Ramos (cell line): ENCODE data around the gene PEF1.
"Not testable (repeated sequence)": the region's sequence is repeated elsewhere in the genome, so short reads cannot be mapped to it uniquely, and the experiment has no call there.

Experiments used
- in situ Hi-C: fragments of 300-500 bp; cut with MboI; formaldehyde crosslinking; loops from one replicate; pipeline ENCODE4 v1.14.3; 2022; ENCODE audit warnings: low sequenced_read_pairs; ENCODE audit not compliant: unreplicated experiment

Gene PEF1

GRCh38 chr1:31591425-31592093 is 53.1 kb downstream of the PEF1 start:
- in situ Hi-C loops = no loop called here

DNA sequence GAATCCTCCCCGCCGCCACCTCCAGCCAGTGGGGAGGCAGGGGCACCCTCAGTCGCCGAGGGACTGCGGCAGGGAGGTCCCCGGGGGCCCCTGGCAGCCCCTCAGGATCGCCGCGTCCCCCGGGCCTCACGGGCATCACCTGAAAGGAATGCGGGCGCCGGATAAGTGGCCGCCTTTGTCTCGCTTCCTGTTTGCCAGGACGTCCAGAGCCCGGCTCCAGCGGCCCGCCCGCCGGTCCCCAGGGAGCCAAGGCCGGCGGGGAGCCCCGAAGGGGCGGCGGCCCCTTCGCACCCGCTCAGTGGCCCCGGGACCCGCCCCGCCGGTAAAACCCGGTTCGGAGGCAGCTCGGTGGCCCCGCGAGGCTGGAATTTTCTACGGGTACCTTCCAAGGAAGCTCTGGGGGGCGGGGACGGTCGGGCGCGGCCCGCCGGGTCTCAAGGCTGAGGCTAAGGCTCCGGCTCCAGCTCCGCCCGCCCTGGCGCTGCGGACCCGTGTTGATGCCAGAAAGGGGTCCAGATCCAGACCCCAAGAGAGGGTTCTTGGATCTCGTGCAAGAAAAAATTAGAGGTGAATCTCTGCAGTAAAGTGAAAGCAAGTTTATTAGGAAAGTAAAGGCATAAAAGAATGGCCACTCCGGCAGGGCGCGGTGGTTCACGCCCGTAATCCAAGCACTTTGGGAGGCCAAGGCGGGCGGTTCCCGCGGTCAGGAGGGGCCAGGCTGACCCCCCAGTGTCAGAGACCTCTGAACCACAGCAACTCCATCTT is 55.7 kb downstream of the PEF1 start:
- in situ Hi-C loops = no loop called here

GRCh38 chr1:31587720-31588423 is 56.8 kb downstream of the PEF1 start:
- in situ Hi-C loops = no loop called here

GRCh38 chr1:31587328-31587699 is 57.4 kb downstream of the PEF1 start:
- in situ Hi-C loops = not testable (repeated sequence)

DNA sequence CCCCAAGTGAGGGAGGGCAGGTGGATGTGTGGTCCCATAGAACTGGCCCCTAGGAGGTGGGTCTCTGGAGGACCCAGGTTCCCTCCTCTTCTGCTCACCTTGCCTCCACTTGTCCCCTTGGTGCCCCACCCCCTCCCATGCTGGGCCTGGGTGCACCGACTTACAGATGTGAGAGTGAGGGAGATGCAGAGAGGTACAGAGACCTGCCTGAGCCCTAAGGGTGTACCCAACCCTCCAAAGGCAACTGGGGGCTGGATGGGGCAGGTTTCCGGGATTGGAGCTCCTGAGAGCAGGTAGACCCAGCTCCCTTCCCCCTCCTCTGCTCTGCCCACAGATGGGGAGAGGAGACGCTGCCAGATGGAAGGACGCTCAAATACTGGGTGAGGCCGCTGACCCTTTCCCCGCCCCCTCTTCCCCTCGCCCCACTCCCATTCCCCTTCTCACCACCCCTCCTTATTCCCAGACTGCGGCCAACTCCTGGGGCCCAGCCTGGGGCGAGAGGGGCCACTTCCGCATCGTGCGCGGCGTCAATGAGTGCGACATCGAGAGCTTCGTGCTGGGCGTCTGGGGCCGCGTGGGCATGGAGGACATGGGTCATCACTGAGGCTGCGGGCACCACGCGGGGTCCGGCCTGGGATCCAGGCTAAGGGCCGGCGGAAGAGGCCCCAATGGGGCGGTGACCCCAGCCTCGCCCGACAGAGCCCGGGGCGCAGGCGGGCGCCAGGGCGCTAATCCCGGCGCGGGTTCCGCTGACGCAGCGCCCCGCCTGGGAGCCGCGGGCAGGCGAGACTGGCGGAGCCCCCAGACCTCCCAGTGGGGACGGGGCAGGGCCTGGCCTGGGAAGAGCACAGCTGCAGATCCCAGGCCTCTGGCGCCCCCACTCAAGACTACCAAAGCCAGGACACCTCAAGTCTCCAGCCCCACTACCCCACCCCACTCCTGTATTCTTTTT is 58.0 kb downstream of the PEF1 start:
- in situ Hi-C loops = no loop called here

DNA sequence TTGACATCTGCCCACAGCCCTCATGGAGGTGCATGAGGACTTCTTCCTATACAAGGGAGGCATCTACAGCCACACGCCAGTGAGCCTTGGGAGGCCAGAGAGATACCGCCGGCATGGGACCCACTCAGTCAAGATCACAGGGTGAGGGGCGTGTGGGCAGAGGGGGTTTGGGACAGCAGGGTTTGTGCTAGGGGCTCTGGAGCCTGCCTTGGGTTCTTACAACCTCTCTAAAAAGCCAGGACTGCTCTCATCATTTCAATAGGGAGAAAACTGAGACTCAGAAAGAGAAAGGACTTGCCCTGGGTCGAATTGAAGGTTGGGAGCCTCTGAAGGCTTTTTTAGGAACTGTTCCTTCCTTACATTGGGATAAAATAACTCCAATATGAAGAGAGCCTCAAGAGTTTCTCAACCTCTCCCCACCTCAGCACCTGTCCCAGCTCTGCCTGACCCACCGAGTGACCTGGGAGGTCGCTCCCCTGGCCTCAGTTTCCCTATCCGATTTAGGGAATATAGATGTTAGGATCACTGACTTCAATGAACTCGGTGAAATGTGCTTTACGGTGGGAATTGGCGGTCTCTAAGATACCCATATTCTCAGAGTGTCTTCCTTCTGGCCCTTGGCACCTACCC is 58.8 kb downstream of the PEF1 start:
- in situ Hi-C loops = no loop called here

- in situ Hi-C loops = no loop called here
Measured at GRCh38 chr1:31584869-31585735, 59.6 kb downstream of the PEF1 start.

GRCh38 chr1:31583995-31584868 is 60.4 kb downstream of the PEF1 start:
- in situ Hi-C loops = no loop called here

DNA sequence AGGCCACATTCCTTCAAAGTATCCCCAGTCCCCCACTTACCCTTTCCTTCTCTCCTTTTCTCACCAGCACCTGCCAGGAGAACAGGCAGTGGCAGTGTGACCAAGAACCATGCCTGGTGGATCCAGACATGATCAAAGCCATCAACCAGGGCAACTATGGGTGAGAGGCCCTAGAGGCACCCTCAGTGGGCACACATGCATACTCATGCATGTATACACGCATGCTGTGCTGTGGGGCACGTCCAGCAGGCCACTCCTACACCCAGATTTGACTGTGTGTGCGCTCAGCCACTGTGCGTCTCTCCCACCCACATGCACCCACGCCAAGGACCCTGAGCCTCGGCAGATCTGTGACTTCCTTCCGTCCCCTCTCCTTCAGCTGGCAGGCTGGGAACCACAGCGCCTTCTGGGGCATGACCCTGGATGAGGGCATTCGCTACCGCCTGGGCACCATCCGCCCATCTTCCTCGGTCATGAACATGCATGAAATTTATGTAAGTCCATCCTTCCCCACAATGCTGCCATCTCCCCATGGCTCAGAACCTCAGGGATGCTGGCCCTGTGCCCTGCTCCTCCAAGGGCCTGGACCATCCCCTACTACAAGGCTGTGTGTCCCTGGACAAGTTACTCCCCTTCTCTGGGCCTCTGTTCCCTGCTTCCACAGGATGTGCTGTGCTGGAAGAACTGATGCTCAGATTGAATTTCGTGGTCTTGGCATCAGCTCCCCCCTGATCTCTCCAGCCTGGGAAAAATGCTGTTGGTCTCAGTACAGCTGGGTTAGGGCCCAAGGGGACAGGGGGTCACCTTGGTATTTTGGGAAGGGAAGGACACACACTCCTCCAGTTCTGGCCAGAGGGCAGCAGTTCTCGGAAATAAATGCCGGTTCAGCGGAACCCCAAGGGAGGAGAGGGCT is 61.3 kb downstream of the PEF1 start:
- in situ Hi-C loops = no loop called here

DNA sequence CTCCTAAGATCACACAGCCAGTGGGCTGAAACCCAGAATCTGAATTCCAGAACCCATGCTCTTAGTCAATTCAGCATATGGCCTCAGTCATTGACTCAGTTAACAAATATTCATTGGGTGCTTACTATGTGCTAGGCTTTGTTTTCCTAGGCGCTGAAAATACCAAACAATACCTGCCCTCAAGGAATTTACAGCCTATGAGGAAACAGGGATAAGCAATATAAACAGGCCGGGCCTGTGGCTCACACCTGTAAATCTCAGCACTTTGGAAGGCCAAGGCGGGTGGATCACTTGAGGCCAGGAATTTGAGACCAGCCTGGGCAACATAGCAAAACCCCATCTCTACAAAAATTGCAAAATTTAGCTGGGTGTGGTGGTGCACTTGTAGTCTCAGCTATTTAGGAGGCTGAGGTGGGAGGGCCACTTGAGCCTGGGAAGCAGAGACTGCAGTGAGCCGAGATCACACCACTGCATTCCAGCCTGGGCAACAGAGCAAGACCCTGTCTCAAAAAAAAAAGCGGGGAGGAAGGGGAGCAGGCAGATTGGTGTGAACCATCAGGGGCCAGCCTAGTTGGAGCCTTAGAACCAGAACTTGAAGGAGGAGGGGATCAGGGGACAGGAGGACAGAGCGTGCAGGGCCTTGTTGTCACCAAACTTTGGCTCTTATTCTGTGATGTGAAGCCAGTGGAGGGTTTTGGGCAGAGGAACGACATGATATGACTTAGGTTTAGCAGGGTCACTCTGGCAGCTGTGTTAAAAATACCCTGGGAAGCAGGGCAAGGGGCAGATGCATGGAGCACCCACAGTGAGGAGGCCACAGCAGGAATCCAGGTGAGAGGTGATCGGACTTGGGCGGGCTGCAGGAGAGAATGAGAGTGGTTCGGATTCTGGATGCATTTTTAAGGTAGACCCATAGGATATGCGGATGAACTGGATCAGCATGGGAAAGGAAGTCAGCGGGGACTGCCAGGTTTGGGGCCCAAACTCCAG is 62.6 kb downstream of the PEF1 start:
- in situ Hi-C loops = no loop called here

DNA sequence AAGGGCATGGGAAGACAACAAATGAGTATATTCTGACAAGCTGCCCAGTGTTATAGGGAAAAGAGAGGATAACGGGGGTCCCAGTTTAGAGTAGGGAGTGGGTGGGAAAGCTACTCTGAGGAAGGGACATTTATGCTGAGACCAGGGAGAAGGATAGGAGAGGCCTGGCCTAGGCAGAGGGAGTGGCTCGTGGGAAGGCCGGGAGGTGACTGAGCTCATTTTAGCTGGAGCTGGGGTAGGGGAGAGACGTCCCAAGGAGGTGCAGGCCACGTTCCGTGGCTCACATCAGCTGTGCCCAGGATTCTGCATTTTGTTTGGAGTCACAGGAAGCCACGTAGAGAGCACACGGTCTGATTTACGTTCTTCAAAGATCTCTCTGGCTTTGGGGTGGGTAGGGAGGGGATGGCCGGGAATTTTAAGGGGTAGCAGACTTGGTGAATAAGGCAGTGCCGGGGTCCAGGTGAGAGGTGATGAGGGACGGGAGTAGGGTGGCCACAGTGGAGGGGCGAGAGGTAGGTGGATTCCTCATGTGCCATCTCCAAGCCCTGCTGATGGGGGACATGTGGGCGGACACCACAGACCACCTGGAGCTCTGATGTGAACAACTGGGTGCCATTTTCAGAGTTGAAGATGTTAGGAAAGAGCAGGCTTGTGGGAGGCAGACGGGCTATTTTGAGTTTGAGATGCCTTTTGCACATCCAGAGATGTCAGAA is 63.6 kb downstream of the PEF1 start:
- in situ Hi-C loops = no loop called here

DNA sequence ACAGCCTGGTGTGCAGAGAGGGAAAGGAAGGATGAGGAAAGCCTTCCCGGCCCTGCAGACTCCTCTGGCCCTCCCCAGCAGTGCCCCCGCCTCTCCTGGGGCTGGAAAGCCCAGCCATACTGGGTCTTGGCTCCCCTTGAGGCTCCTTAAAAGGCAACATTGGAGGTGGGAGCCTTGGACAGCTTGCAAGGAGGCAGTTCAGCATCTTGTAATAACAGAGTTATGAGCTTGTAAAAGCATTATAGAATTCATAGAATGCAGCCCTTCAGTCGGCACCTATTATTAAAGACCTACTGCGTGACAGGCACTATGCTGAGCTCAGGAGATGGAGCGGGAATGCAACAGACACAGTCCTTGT is 64.2 kb downstream of the PEF1 start:
- in situ Hi-C loops = no loop called here
